ENCODE measurements around the gene SNX25. TPM values are rescaled to one million over a fixed set of nuclear protein-coding genes. Genes with fewer than 3 reads are reported as not detected.

SNX25 gene
- total RNA-seq, 1 experiment from 2014 or later = 16.7 TPM

DNA sequence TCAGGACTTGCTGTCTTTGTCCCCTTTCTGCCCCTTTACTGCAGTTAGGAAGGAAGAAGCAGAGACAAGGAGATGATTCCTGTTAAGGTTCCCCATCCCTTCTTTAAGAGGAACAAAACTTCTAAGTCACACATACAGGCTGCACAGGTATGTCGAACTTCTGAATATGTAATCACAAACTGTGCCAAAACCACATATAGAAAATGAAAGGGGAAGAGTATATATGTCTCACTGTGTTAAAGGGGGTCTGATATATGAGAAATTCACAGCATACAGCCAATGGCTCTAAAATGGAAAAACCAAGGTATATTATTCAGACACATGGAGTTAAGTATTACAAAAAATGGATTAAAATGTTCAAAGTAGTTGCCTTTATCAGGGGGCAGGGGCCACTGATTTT is 17.3 kb upstream of the SNX25 start:
- intact Hi-C loops (cut with micrococcal nuclease; ENCODE audit: unreplicated experiment) = no loop called here
- BruUV-seq (replicated peaks) = no TSS peak
- ATAC-seq (no peak), DNase-seq (ENCODE audit: low read depth, low spot score) (no peak)
- TF ChIP-seq SIN3A (IDR thresholded peaks at IDR 0.05; ENCODE audit: borderline replicate concordance, insufficient read depth, low read depth, low read length) (no peak), POLR2AphosphoS5 (IDR thresholded peaks at IDR 0.05; ENCODE audit: low read depth, low read length) (no peak), TCF7L2 (IDR thresholded peaks at IDR 0.05; ENCODE audit: low read depth, low read length) (no peak)
- TF ChIP-seq, protein P1, sequence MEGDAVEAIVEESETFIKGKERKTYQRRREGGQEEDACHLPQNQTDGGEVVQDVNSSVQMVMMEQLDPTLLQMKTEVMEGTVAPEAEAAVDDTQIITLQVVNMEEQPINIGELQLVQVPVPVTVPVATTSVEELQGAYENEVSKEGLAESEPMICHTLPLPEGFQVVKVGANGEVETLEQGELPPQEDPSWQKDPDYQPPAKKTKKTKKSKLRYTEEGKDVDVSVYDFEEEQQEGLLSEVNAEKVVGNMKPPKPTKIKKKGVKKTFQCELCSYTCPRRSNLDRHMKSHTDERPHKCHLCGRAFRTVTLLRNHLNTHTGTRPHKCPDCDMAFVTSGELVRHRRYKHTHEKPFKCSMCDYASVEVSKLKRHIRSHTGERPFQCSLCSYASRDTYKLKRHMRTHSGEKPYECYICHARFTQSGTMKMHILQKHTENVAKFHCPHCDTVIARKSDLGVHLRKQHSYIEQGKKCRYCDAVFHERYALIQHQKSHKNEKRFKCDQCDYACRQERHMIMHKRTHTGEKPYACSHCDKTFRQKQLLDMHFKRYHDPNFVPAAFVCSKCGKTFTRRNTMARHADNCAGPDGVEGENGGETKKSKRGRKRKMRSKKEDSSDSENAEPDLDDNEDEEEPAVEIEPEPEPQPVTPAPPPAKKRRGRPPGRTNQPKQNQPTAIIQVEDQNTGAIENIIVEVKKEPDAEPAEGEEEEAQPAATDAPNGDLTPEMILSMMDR (IDR thresholded peaks at IDR 0.05) = no peak
- TF ChIP-seq, protein P2, sequence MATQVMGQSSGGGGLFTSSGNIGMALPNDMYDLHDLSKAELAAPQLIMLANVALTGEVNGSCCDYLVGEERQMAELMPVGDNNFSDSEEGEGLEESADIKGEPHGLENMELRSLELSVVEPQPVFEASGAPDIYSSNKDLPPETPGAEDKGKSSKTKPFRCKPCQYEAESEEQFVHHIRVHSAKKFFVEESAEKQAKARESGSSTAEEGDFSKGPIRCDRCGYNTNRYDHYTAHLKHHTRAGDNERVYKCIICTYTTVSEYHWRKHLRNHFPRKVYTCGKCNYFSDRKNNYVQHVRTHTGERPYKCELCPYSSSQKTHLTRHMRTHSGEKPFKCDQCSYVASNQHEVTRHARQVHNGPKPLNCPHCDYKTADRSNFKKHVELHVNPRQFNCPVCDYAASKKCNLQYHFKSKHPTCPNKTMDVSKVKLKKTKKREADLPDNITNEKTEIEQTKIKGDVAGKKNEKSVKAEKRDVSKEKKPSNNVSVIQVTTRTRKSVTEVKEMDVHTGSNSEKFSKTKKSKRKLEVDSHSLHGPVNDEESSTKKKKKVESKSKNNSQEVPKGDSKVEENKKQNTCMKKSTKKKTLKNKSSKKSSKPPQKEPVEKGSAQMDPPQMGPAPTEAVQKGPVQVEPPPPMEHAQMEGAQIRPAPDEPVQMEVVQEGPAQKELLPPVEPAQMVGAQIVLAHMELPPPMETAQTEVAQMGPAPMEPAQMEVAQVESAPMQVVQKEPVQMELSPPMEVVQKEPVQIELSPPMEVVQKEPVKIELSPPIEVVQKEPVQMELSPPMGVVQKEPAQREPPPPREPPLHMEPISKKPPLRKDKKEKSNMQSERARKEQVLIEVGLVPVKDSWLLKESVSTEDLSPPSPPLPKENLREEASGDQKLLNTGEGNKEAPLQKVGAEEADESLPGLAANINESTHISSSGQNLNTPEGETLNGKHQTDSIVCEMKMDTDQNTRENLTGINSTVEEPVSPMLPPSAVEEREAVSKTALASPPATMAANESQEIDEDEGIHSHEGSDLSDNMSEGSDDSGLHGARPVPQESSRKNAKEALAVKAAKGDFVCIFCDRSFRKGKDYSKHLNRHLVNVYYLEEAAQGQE (IDR thresholded peaks at IDR 0.05; ENCODE audit: insufficient read depth in 1 of 2, low read depth in 2 of 2, low read length in 1 of 2) = no peak
- CTCF ChIA-PET = no interaction called here
- Histone ChIP-seq H3K4me3 (ENCODE audit: low read depth in 2 of 2, low read length in 2 of 2) (no peak overlapping the region), H3K36me3 (ENCODE audit: control insufficient read depth, insufficient read depth, low read length) (peaks cover 11% of the 10 kb centered on the region; the same call in 1 of the 2 replicates), H3K27ac (ENCODE audit: low read length) (no peak overlapping the region), H3K9me3 (ENCODE audit: control insufficient read depth, insufficient read depth, low read depth, low read length) (no peaks in the 10 kb centered on the region), H3K27me3 (ENCODE audit: control insufficient read depth, insufficient read depth, low read length) (no peaks in the 10 kb centered on the region), H3K4me1 (ENCODE audit: control insufficient read depth, insufficient read depth, low read length) (peaks cover 5% of the 10 kb centered on the region; the same call in 1 of the 2 replicates)
- in situ Hi-C loops (cut with HindIII; ENCODE audit: low pct_unique_long_range_greater_than_20kb, low sequenced_read_pairs) = no loop called here
- POLR2A ChIA-PET = no interaction called here

DNA sequence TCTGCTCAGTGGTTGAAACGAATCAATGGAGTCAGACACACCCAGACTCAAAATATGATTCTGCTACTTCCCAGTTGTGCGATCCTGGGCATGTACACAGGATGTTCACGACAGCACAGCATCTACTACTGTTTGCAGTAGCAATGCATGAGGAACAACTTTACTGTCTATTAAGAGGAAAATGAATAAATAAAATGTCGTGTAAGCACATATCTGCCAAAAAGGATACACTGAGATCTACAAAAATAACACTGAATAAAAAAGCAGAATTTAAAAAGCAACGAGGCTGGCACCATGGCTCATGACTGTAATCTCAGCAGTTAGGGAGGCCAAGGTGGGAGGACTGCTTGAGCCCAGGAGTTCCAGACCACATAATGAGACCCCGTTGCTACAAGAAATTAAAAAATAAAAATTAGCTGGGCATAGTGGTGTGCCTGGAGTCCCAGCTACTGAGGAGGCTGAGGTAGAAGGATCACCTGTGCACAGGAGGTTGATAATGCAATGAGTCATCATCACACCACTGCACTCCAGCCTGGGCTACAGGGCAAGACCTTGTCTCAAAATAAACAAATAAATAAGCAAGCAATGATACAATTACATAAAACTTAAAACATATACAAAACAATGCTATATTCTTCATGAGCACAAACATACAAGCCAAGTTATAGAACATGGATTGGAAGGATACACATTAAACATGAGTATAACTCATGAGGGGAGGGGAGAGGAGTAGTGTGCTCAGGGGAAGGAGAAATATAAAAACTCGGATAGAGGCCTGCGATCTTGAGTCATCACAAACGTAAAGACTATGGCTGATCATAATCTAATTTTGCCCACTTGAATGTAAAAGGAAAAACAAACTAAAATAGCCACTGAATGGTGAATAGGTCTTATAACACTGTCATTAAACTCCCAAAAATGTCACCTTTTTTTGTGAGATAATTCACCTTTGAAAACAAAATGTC is 14.2 kb upstream of the SNX25 start:
- Histone ChIP-seq H3K27me3 (ENCODE audit: control insufficient read depth, insufficient read depth, low read length) (no peaks in the 10 kb centered on the region), H3K36me3 (ENCODE audit: control insufficient read depth, insufficient read depth, low read length) (peaks cover 6% of the 10 kb centered on the region; the same call in 1 of the 2 replicates), H3K27ac (ENCODE audit: low read length) (peak overlapping the region; percentile 12; the same call in 1 of the 2 replicates), H3K4me1 (ENCODE audit: control insufficient read depth, insufficient read depth, low read length) (peaks cover 5% of the 10 kb centered on the region; the same call in 1 of the 2 replicates), H3K9me3 (ENCODE audit: control insufficient read depth, insufficient read depth, low read depth, low read length) (no peaks in the 10 kb centered on the region), H3K4me3 (ENCODE audit: low read depth in 2 of 2, low read length in 2 of 2) (no peak overlapping the region)
- CTCF ChIA-PET = no interaction called here
- in situ Hi-C loops (cut with HindIII; ENCODE audit: low pct_unique_long_range_greater_than_20kb, low sequenced_read_pairs) (no loop called here), intact Hi-C loops (cut with micrococcal nuclease; ENCODE audit: unreplicated experiment) (no loop called here)
- ATAC-seq = peak; percentile 71; the same call in 1 of the 2 replicates
- no peak for TF ChIP-seq TCF7L2 (IDR thresholded peaks at IDR 0.05; ENCODE audit: low read depth, low read length)
- TF ChIP-seq, protein P2 (IDR thresholded peaks at IDR 0.05; ENCODE audit: insufficient read depth in 1 of 2, low read depth in 2 of 2, low read length in 1 of 2) = no peak
- no peak for TF ChIP-seq SIN3A (IDR thresholded peaks at IDR 0.05; ENCODE audit: borderline replicate concordance, insufficient read depth, low read depth, low read length)
- TF ChIP-seq POLR2AphosphoS5 (IDR thresholded peaks at IDR 0.05; ENCODE audit: low read depth, low read length) = no peak
- TF ChIP-seq, protein P1 (IDR thresholded peaks at IDR 0.05) = no peak
- POLR2A ChIA-PET = no interaction called here
- DNase-seq (ENCODE audit: low read depth, low spot score) = no peak
- BruUV-seq (replicated peaks) = no TSS peak
